Measurements from ENCODE around the gene RPL22L1. TPM values are rescaled to one million over a fixed set of nuclear protein-coding genes. Genes with fewer than 3 reads are reported as not detected.

Gene RPL22L1
- total and polyA plus RNA-seq, 2 of the 4 experiments (the other 2 are of a cell fraction), result 37.1 to 92.0 TPM

DNA sequence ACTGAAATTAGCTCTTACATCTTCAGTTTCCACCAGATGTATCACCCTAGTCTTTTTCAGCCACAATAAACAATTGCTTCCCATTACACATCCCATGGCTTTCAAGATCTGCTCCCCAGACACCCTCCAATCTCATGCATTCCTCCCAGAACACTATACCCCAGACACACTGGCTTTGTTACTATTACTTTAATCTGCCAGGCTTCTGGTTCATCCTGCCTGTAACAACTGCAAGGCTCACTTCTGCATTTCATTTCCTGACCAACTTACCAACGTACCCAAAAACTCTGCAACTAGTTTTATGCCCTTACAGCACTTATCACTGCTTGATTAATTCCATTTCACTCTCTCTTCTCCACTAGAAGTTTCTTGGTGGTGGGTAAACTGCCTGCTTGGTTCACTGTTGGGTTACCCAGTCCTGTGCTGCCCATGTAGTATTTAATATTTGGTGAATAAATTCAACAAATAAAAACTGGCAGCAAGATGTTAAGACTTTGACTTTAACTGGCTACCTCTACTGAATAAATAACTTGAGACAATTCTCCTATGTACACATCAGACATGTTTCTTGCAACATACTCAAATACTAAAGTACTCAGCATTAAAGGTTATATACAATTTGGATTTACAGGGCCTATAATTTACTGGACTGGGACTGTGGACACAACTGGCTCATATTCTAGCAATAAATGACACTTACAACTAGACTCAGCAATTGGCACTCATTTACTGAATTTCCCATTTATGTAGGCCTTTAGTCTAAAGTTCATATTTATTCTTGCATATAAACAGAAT is 2.7 kb downstream of the RPL22L1 start:
- no peak overlapping the region for H2AK9ac ChIP-seq (replicated peaks; ENCODE audit: low read depth, low read length, poor library complexity)
- peaks cover 3% of the 10 kb centered on the region; the same call in 1 of the 2 replicates for H3K4me1 ChIP-seq (ENCODE audit: control insufficient read depth, insufficient read depth, low read length)
- H2BK20ac ChIP-seq (ENCODE audit: low read depth, low read length), result no peak overlapping the region
- H2AFZ ChIP-seq (replicated peaks; ENCODE audit: low read length, poor library complexity), result no peak overlapping the region
- intact Hi-C loops (cut with micrococcal nuclease) (no loop called here), dilution Hi-C loops (cut with HindIII; ENCODE audit: low sequenced_read_pairs, unreplicated experiment) (no loop called here), in situ Hi-C loops (cut with MboI; ENCODE audit: low sequenced_read_pairs) (no loop called here)
- H3K56ac ChIP-seq (ENCODE audit: extremely low read depth, insufficient read depth, low read length), result no peak overlapping the region
- CTCF ChIA-PET, result no interaction called here
- no peak overlapping the region for H2BK15ac ChIP-seq (ENCODE audit: low read depth, low read length)
- BruUV-seq (replicated peaks), result no TSS peak
- H3K9me1 ChIP-seq (ENCODE audit: insufficient read depth, low read length), result peaks cover 4% of the 10 kb centered on the region; the same call in 1 of the 2 replicates
- H2AK5ac ChIP-seq (ENCODE audit: low read depth, low read length), result no peak overlapping the region
- H3K36me3 ChIP-seq (ENCODE audit: control insufficient read depth, insufficient read depth, low read length), result peaks cover 14% of the 10 kb centered on the region
- H4K5ac ChIP-seq (ENCODE audit: low read depth, low read length), result no peak overlapping the region
- H4K91ac ChIP-seq (ENCODE audit: insufficient read depth, low read depth, low read length), result no peak overlapping the region
- H4K20me1 ChIP-seq (ENCODE audit: insufficient read depth, low read length), result peaks cover 15% of the 10 kb centered on the region; the same call in 1 of the 2 replicates
- peaks cover 3 to 31% of the 10 kb centered on the region in 2 experiments; a peak in 3 of 4 replicates for H3K79me1 ChIP-seq (ENCODE audit: low read depth in 1 of 2, low read length in 2 of 2)
- ATAC-seq (ENCODE audit: low read depth), result no peak
- no peaks in the 10 kb centered on the region for H3K9me3 ChIP-seq (ENCODE audit: control insufficient read depth, insufficient read depth, low read length)
- TF ChIP-seq SMC3 (IDR thresholded peaks at IDR 0.05; ENCODE audit: low read depth, low read length) (no peak), FOS (IDR thresholded peaks at IDR 0.05; ENCODE audit: low read depth, low read length) (no peak), CEBPB (IDR thresholded peaks at IDR 0.05; ENCODE audit: low read depth, low read length) (no peak), NFE2L2 (IDR thresholded peaks at IDR 0.05; ENCODE audit: low read depth, low read length) (no peak), CTCF (conservative IDR thresholded peaks at IDR 0.05; ENCODE audit: low read depth, low read length) (no peak), RCOR1 (IDR thresholded peaks at IDR 0.05; ENCODE audit: insufficient replicate concordance, low read length) (no peak), MAZ (IDR thresholded peaks at IDR 0.05; ENCODE audit: borderline replicate concordance, low read depth, low read length) (no peak), RFX5 (IDR thresholded peaks at IDR 0.05; ENCODE audit: low read depth, low read length) (no peak), MAFK (IDR thresholded peaks at IDR 0.05; ENCODE audit: low read depth, low read length) (no peak), USF2 (IDR thresholded peaks at IDR 0.05; ENCODE audit: low read depth, low read length) (no peak), CHD1 (IDR thresholded peaks at IDR 0.05; ENCODE audit: low read depth, low read length) (no peak), BHLHE40 (IDR thresholded peaks at IDR 0.05; ENCODE audit: low read depth, low read length) (no peak)
- TF ChIP-seq, protein P1, sequence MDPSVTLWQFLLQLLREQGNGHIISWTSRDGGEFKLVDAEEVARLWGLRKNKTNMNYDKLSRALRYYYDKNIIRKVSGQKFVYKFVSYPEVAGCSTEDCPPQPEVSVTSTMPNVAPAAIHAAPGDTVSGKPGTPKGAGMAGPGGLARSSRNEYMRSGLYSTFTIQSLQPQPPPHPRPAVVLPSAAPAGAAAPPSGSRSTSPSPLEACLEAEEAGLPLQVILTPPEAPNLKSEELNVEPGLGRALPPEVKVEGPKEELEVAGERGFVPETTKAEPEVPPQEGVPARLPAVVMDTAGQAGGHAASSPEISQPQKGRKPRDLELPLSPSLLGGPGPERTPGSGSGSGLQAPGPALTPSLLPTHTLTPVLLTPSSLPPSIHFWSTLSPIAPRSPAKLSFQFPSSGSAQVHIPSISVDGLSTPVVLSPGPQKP (IDR thresholded peaks at IDR 0.05; ENCODE audit: borderline replicate concordance, low read depth, low read length), result no peak
- peak; percentile 39 for DNase-seq
- H2BK120ac ChIP-seq (ENCODE audit: low read depth, low read length), result no peak overlapping the region
- no peak overlapping the region; the same call in 1 of the 2 replicates for H3K14ac ChIP-seq (replicated peaks; ENCODE audit: low read depth, low read length)
- H3K4me3 ChIP-seq (ENCODE audit: insufficient read depth, low read depth, low read length), result no peak overlapping the region
- no peak overlapping the region for H3K4ac ChIP-seq (ENCODE audit: low read depth, low read length)
- H3K23ac ChIP-seq (ENCODE audit: low read depth, low read length), result peak overlapping the region; percentile 69
- H3K27ac ChIP-seq (ENCODE audit: insufficient read depth, low read length), result no peak overlapping the region
- H3K4me2 ChIP-seq (ENCODE audit: low read depth, low read length), result peak overlapping the region; percentile 54
- no CpG with 5 or more reads among the region's 1 CpG for whole genome bisulfite sequencing, 2 experiments (ENCODE audit: extremely low coverage in 2 of 2, insufficient read length in 1 of 2)
- POLR2A ChIA-PET (ENCODE audit: unreplicated experiment), result no interaction called here
- no peak overlapping the region for H3K18ac ChIP-seq (ENCODE audit: low read depth, low read length)
- no peak overlapping the region for H3K9ac ChIP-seq (ENCODE audit: low read depth, low read length)
- H3K27me3 ChIP-seq (ENCODE audit: control insufficient read depth, insufficient read depth, low read length), result no peaks in the 10 kb centered on the region
- no peak overlapping the region for H2BK5ac ChIP-seq (ENCODE audit: low read depth, low read length, poor library complexity, severe bottlenecking)
- no peak overlapping the region for H4K8ac ChIP-seq (ENCODE audit: low read depth in 2 of 2, low read length in 2 of 2)
